ENCODE data around the gene SLC35F5. TPM values are rescaled to one million over a fixed set of nuclear protein-coding genes. Genes with fewer than 3 reads are reported as not detected.
"Not testable (repeated sequence)": the region's sequence is repeated elsewhere in the genome, so short reads cannot be mapped to it uniquely, and the experiment has no call there.

The SLC35F5 gene
- polyA plus RNA-seq, 1 donor from 2014 or later: 56.2 TPM

GRCh38 chr2:113698892-113699447 lies 57.5 kb downstream of the SLC35F5 start:
- no peak overlapping the region for H3K4me2 ChIP-seq (ENCODE audit: low read length)
- no peak overlapping the region for H3K27ac ChIP-seq (ENCODE audit: low read length)
- H3K9me3 ChIP-seq (ENCODE audit: low read length): no peaks in the 10 kb centered on the region
- no peak for TF ChIP-seq POLR2AphosphoS5 (IDR thresholded peaks at IDR 0.05)
- TF ChIP-seq SMC3 (conservative IDR thresholded peaks at IDR 0.05; ENCODE audit: poor library complexity): no peak
- TF ChIP-seq CTCF (IDR thresholded peaks at IDR 0.05; ENCODE audit: poor library complexity, severe bottlenecking): no peak
- TF ChIP-seq REST (IDR thresholded peaks at IDR 0.05; ENCODE audit: borderline replicate concordance): no peak
- TF ChIP-seq EZH2 (IDR thresholded peaks at IDR 0.05; ENCODE audit: borderline replicate concordance, insufficient read depth, low read length, poor library complexity, severe bottlenecking): no peak
- no peak for TF ChIP-seq RAD21 (conservative IDR thresholded peaks at IDR 0.05)
- no peak for TF ChIP-seq EP300 (conservative IDR thresholded peaks at IDR 0.05; ENCODE audit: poor library complexity, severe bottlenecking)
- TF ChIP-seq MXI1 (conservative IDR thresholded peaks at IDR 0.05; ENCODE audit: poor library complexity, severe bottlenecking): no peak
- no peak for TF ChIP-seq TAF1 (IDR thresholded peaks at IDR 0.05; ENCODE audit: low read depth)
- no peaks in the 10 kb centered on the region for H3F3A ChIP-seq (ENCODE audit: insufficient read depth, low read length, poor library complexity, severe bottlenecking)
- no peaks in the 10 kb centered on the region for H3K27me3 ChIP-seq (ENCODE audit: insufficient read depth, low read depth, low read length)
- H3K79me2 ChIP-seq (replicated peaks; ENCODE audit: insufficient read depth, low read length): no peaks in the 10 kb centered on the region
- no peak overlapping the region for H3K4me3 ChIP-seq (ENCODE audit: low read length)
- H3K9ac ChIP-seq (ENCODE audit: low read length): no peak overlapping the region
- H4K20me1 ChIP-seq (ENCODE audit: insufficient read depth): no peaks in the 10 kb centered on the region
- H3K36me3 ChIP-seq (ENCODE audit: insufficient read depth, low read length): no peaks in the 10 kb centered on the region
- H2AFZ ChIP-seq (ENCODE audit: low read depth, low read length): no peak overlapping the region
- H3K9me2 ChIP-seq (ENCODE audit: insufficient read depth, low read length): no peaks in the 10 kb centered on the region

GRCh38 chr2:113698251-113698650 lies 58.2 kb downstream of the SLC35F5 start:
- H4K20me1 ChIP-seq (ENCODE audit: insufficient read depth); H3K4me2 ChIP-seq (ENCODE audit: low read length); H3K4me3 ChIP-seq (ENCODE audit: low read length); H3K79me2 ChIP-seq (replicated peaks; ENCODE audit: insufficient read depth, low read length); H3K9me3 ChIP-seq (ENCODE audit: low read length); H3K27me3 ChIP-seq (ENCODE audit: insufficient read depth, low read depth, low read length); H3K36me3 ChIP-seq (ENCODE audit: insufficient read depth, low read length); H3K9me2 ChIP-seq (ENCODE audit: insufficient read depth, low read length); H3F3A ChIP-seq (ENCODE audit: insufficient read depth, low read length, poor library complexity, severe bottlenecking); H2AFZ ChIP-seq (ENCODE audit: low read depth, low read length); H3K9ac ChIP-seq (ENCODE audit: low read length); H3K27ac ChIP-seq (ENCODE audit: low read length): not testable (repeated sequence)

GRCh38 chr2:113697516-113697915 lies 58.9 kb downstream of the SLC35F5 start:
- Histone ChIP-seq H3K4me3 (ENCODE audit: low read length) (no peak overlapping the region), H3K79me2 (replicated peaks; ENCODE audit: insufficient read depth, low read length) (no peaks in the 10 kb centered on the region), H4K20me1 (ENCODE audit: insufficient read depth) (no peaks in the 10 kb centered on the region), H3K9me2 (ENCODE audit: insufficient read depth, low read length) (no peaks in the 10 kb centered on the region), H3K9me3 (ENCODE audit: low read length) (no peaks in the 10 kb centered on the region), H2AFZ (ENCODE audit: low read depth, low read length) (no peak overlapping the region), H3K27ac (ENCODE audit: low read length) (no peak overlapping the region), H3K27me3 (ENCODE audit: insufficient read depth, low read depth, low read length) (no peaks in the 10 kb centered on the region), H3K9ac (ENCODE audit: low read length) (no peak overlapping the region), H3F3A (ENCODE audit: insufficient read depth, low read length, poor library complexity, severe bottlenecking) (no peaks in the 10 kb centered on the region), H3K36me3 (ENCODE audit: insufficient read depth, low read length) (no peaks in the 10 kb centered on the region), H3K4me2 (ENCODE audit: low read length) (no peak overlapping the region)
- TF ChIP-seq EZH2 (IDR thresholded peaks at IDR 0.05; ENCODE audit: borderline replicate concordance, insufficient read depth, low read length, poor library complexity, severe bottlenecking): no peak
- TF ChIP-seq EP300 (conservative IDR thresholded peaks at IDR 0.05; ENCODE audit: poor library complexity, severe bottlenecking): no peak
- no peak for TF ChIP-seq MXI1 (conservative IDR thresholded peaks at IDR 0.05; ENCODE audit: poor library complexity, severe bottlenecking)
- TF ChIP-seq REST (IDR thresholded peaks at IDR 0.05; ENCODE audit: borderline replicate concordance): no peak

All from neural cell (in vitro differentiated cells).